ENCODE results near the gene ADARB1. TPM values are rescaled to one million over a fixed set of nuclear protein-coding genes. Genes with fewer than 3 reads are reported as not detected.

Gene ADARB1
- total and polyA plus RNA-seq, 2 experiments from 2014 or later = 16.0 to 17.3 TPM

DNA sequence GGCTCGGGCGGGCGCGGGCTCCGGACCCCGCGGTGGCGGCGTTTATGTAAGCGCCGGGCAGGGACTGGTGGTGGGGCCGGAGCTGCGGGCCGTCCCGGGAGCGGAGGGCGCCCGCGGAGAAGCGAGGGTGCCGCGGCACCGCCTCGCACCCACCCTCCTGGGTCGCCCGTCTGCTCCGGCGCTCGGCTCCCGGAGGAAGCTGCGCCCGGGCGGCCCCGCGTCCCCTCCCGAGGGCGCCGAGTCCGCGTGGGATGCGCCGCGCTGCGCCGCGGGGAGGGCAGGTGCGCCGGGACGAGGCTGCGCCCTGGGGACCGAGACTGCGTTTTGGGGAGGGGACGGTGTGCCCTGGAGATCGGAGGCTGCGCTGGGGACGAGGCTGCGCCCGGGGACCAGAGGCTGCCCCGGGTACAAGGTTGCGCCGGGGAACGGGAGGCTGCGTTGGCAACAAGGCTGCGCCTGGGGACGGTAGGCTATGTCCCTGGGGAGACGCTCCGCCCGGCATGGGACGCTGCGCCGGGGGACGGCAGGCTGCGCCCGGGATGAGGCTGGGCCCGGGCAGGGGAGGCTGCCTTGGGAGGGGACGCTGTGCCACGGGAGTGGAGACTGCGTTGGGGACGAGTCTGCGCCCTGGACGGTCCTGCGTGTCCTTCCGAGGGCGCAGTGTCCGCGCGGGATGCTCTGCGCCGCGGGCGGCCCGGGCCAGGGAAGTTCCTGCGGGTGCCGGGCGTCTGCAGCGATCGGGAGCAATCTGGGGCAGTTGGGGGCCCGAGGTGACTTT is 627 bp downstream of the ADARB1 start:
- Histone ChIP-seq H4K20me1 (ENCODE audit: insufficient read depth, poor library complexity, severe bottlenecking) (peaks cover 13% of the 10 kb centered on the region), H2AFZ (peak overlapping the region; percentile 32), H3K4me3 (peak overlapping the region; percentile 87), H3K9me3 (ENCODE audit: low read depth) (no peaks in the 10 kb centered on the region), H3K79me2 (peaks cover 50% of the 10 kb centered on the region), H3K36me3 (replicated peaks; ENCODE audit: insufficient read depth, low read depth) (no peaks in the 10 kb centered on the region), H3K27me3 (no peaks in the 10 kb centered on the region), H3K4me1 (ENCODE audit: insufficient read depth) (peaks cover 6% of the 10 kb centered on the region), H3K4me2 (peak overlapping the region; percentile 97), H3K27ac (peak overlapping the region; percentile 71), H3K9me2 (replicated peaks; ENCODE audit: insufficient read depth) (no peaks in the 10 kb centered on the region)
- DNase-seq (ENCODE audit: low spot score) = peak; percentile 37
- whole genome bisulfite sequencing (ENCODE audit: low lambda C conversion rate, missing lambda C conversion rate) = 2% methylated on average over 50 of the region's 98 CpGs
- TF ChIP-seq EZH2phosphoT487 (IDR thresholded peaks at IDR 0.05; ENCODE audit: low read depth, severe bottlenecking, unreplicated experiment) = no peak
- no peak for TF ChIP-seq EZH2 (IDR thresholded peaks at IDR 0.05; ENCODE audit: borderline replicate concordance)
- TF ChIP-seq, protein P1, sequence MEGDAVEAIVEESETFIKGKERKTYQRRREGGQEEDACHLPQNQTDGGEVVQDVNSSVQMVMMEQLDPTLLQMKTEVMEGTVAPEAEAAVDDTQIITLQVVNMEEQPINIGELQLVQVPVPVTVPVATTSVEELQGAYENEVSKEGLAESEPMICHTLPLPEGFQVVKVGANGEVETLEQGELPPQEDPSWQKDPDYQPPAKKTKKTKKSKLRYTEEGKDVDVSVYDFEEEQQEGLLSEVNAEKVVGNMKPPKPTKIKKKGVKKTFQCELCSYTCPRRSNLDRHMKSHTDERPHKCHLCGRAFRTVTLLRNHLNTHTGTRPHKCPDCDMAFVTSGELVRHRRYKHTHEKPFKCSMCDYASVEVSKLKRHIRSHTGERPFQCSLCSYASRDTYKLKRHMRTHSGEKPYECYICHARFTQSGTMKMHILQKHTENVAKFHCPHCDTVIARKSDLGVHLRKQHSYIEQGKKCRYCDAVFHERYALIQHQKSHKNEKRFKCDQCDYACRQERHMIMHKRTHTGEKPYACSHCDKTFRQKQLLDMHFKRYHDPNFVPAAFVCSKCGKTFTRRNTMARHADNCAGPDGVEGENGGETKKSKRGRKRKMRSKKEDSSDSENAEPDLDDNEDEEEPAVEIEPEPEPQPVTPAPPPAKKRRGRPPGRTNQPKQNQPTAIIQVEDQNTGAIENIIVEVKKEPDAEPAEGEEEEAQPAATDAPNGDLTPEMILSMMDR (IDR thresholded peaks at IDR 0.05; ENCODE audit: poor library complexity) = no peak

DNA sequence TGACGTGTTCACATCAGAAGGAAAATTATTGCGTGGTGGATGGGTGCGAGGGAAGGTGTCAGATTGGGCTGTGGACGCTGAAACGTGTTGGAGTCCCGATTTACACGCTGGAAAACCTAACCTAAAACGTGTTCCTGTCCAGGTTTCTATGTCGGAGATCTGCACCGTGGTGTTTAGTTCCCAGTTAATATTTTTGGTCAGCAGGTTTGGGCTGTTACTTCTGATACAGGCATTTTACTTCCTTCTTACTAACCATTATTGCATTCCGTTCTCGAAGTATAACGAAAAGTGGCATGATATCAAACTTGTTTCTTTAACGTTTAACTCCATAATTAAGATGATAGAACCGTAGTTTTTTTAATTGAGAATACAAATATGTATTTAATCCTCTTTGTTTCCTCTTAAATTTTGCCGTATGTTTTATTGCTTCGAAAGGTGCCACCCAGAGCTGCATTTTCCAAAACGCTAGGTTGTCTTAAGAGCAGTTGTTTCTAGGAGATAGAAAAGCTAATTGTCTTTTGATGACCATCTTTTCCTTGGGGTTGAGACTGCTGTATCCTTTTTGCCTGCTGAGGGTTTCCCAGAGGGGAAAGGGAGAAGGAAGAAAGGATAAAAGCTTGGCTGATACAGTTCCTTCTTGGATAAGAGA is 1.3 kb downstream of the ADARB1 start:
- peaks cover 6% of the 10 kb centered on the region for H3K4me1 ChIP-seq (ENCODE audit: insufficient read depth)
- H3K27me3 ChIP-seq = no peaks in the 10 kb centered on the region
- 44% methylated on average over 18 of the region's 18 CpGs for WGBS (ENCODE audit: low lambda C conversion rate, missing lambda C conversion rate)
- peaks cover 13% of the 10 kb centered on the region for H4K20me1 ChIP-seq (ENCODE audit: insufficient read depth, poor library complexity, severe bottlenecking)
- no peaks in the 10 kb centered on the region for H3K9me3 ChIP-seq (ENCODE audit: low read depth)
- peak overlapping the region; percentile 71 for H3K27ac ChIP-seq
- H3K4me3 ChIP-seq = peak overlapping the region; percentile 87
- no peaks in the 10 kb centered on the region for H3K36me3 ChIP-seq (replicated peaks; ENCODE audit: insufficient read depth, low read depth)
- TF ChIP-seq EZH2 (IDR thresholded peaks at IDR 0.05; ENCODE audit: borderline replicate concordance) = no peak
- TF ChIP-seq, protein P1 (IDR thresholded peaks at IDR 0.05; ENCODE audit: poor library complexity) = no peak
- TF ChIP-seq EZH2phosphoT487 (IDR thresholded peaks at IDR 0.05; ENCODE audit: low read depth, severe bottlenecking, unreplicated experiment) = no peak
- peaks cover 57% of the 10 kb centered on the region for H3K79me2 ChIP-seq
- no peak for DNase-seq (ENCODE audit: low spot score)
- H2AFZ ChIP-seq = peak overlapping the region; percentile 32
- peak overlapping the region; percentile 97 for H3K4me2 ChIP-seq
- no peaks in the 10 kb centered on the region for H3K9me2 ChIP-seq (replicated peaks; ENCODE audit: insufficient read depth)

DNA sequence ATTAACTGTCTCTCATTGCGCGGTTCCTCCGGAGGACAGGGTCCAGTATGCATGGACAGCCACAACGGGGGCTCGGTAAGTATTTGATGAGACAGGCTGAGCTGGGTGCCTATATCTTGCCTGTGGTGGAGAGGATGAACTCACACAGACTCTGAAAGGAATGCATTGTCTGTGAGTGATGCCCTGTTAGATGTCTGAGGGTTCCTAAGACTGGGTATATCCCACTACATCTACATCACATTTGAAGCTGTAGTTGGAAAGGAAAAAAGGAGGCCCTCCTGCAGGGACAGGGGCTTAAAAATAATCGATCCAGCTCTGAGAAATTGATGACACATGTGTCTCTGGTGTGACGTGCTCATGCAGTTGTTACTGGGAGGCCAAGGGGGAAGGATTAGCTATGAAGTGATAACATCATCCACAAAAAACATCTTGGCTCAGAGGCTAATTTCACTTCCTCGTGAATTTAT is 1.9 kb downstream of the ADARB1 start:
- H3K79me2 ChIP-seq = peaks cover 58% of the 10 kb centered on the region
- no peak overlapping the region for H3K4me3 ChIP-seq
- peaks cover 6% of the 10 kb centered on the region for H3K4me1 ChIP-seq (ENCODE audit: insufficient read depth)
- H3K4me2 ChIP-seq = peak overlapping the region; percentile 97
- H3K36me3 ChIP-seq (replicated peaks; ENCODE audit: insufficient read depth, low read depth) = no peaks in the 10 kb centered on the region
- no peak overlapping the region for H3K27ac ChIP-seq
- no peaks in the 10 kb centered on the region for H3K27me3 ChIP-seq
- H4K20me1 ChIP-seq (ENCODE audit: insufficient read depth, poor library complexity, severe bottlenecking) = peaks cover 13% of the 10 kb centered on the region
- no peak for DNase-seq (ENCODE audit: low spot score)
- H2AFZ ChIP-seq = no peak overlapping the region
- WGBS (ENCODE audit: low lambda C conversion rate, missing lambda C conversion rate) = 50% methylated on average over 8 of the region's 8 CpGs
- H3K9me3 ChIP-seq (ENCODE audit: low read depth) = no peaks in the 10 kb centered on the region
- no peaks in the 10 kb centered on the region for H3K9me2 ChIP-seq (replicated peaks; ENCODE audit: insufficient read depth)
- TF ChIP-seq, protein P1 (IDR thresholded peaks at IDR 0.05; ENCODE audit: poor library complexity) = no peak
